ENCODE measurements around the gene ZC3H7B. TPM values are rescaled to one million over a fixed set of nuclear protein-coding genes. Genes with fewer than 3 reads are reported as not detected.

Gene ZC3H7B
- total and polyA plus RNA-seq, 4 donors, result 31.5 to 55.8 (median 34.3) TPM

- peaks cover 18 to 45% (median 27%) of the 10 kb centered on the region in 4 donors for H3K36me3 ChIP-seq (ENCODE audit: control insufficient read depth in 4 of 4, insufficient read depth in 4 of 4, low read length in 4 of 4)
- no peak for TF ChIP-seq CTCF (IDR thresholded peaks at IDR 0.05; ENCODE audit: control extremely low read depth, extremely low read depth)
- no peaks in the 10 kb centered on the region for H3K9me3 ChIP-seq (ENCODE audit: control insufficient read depth in 4 of 4, insufficient read depth in 3 of 4, low read length in 3 of 4)
- ATAC-seq (ENCODE audit: insufficient read depth, low FRiP score), result no peak
- H3K4me3 ChIP-seq, result no peak overlapping the region
- no peak for DNase-seq
- no peak overlapping the region for H3K27ac ChIP-seq (ENCODE audit: low read depth in 1 of 2, low read length in 1 of 2)
- no peak overlapping the region for H3K9ac ChIP-seq (ENCODE audit: insufficient read depth in 1 of 2, low read length in 2 of 2)
- H3K4me1 ChIP-seq (ENCODE audit: control insufficient read depth in 5 of 5, insufficient read depth in 5 of 5, low read length in 5 of 5), result no peaks in the 10 kb centered on the region
- 94 to 96% methylated on average over 4 of the region's 4 CpGs for WGBS, 2 donors
- no peaks in the 10 kb centered on the region for H3K27me3 ChIP-seq (ENCODE audit: control insufficient read depth in 3 of 3, insufficient read depth in 3 of 3, low read length in 2 of 3)
These were observed 26.5 kb upstream of the ZC3H7B start for GRCh38 chr22:41274856-41275255.

- no peak for TF ChIP-seq CTCF (IDR thresholded peaks at IDR 0.05; ENCODE audit: control extremely low read depth, extremely low read depth)
- 74 to 83% methylated on average over 3 of the region's 3 CpGs for WGBS, 2 donors
- H3K9me3 ChIP-seq (ENCODE audit: control insufficient read depth in 4 of 4, insufficient read depth in 3 of 4, low read length in 3 of 4), result no peaks in the 10 kb centered on the region
- ATAC-seq (ENCODE audit: insufficient read depth, low FRiP score), result no peak
- peaks cover 11 to 31% (median 26%) of the 10 kb centered on the region in 4 donors for H3K36me3 ChIP-seq (ENCODE audit: control insufficient read depth in 4 of 4, insufficient read depth in 4 of 4, low read length in 4 of 4)
- H3K9ac ChIP-seq (ENCODE audit: insufficient read depth in 1 of 2, low read length in 2 of 2), result no peak overlapping the region
- H3K4me3 ChIP-seq, result no peak overlapping the region
- no peak overlapping the region for H3K27ac ChIP-seq (ENCODE audit: low read depth in 1 of 2, low read length in 1 of 2)
- no peaks in the 10 kb centered on the region for H3K27me3 ChIP-seq (ENCODE audit: control insufficient read depth in 3 of 3, insufficient read depth in 3 of 3, low read length in 2 of 3)
- no peak for DNase-seq
- H3K4me1 ChIP-seq (ENCODE audit: control insufficient read depth in 5 of 5, insufficient read depth in 5 of 5, low read length in 5 of 5), result peaks cover 0 to 4% (median 3%) of the 10 kb centered on the region in 5 donors
These were observed 21.3 kb upstream of the ZC3H7B start for GRCh38 chr22:41280065-41280464.

GRCh38 chr22:41280854-41281253, 20.5 kb upstream of the ZC3H7B start:
- no peak for TF ChIP-seq CTCF (IDR thresholded peaks at IDR 0.05; ENCODE audit: control extremely low read depth, extremely low read depth)
- no peaks in the 10 kb centered on the region for H3K9me3 ChIP-seq (ENCODE audit: control insufficient read depth in 4 of 4, insufficient read depth in 3 of 4, low read length in 3 of 4)
- ATAC-seq (ENCODE audit: insufficient read depth, low FRiP score) (no peak), DNase-seq (no peak)
- H3K4me1 ChIP-seq (ENCODE audit: control insufficient read depth in 5 of 5, insufficient read depth in 5 of 5, low read length in 5 of 5), result peaks cover 0 to 9% (median 8%) of the 10 kb centered on the region in 5 donors
- H3K36me3 ChIP-seq (ENCODE audit: control insufficient read depth in 4 of 4, insufficient read depth in 4 of 4, low read length in 4 of 4), result peaks cover 9 to 30% (median 24%) of the 10 kb centered on the region in 4 donors
- 90 to 96% methylated on average over 2 of the region's 2 CpGs for WGBS, 2 donors
- H3K4me3 ChIP-seq, result no peak overlapping the region
- no peaks in the 10 kb centered on the region for H3K27me3 ChIP-seq (ENCODE audit: control insufficient read depth in 3 of 3, insufficient read depth in 3 of 3, low read length in 2 of 3)
- H3K9ac ChIP-seq (ENCODE audit: insufficient read depth in 1 of 2, low read length in 2 of 2), result no peak overlapping the region
- no peak overlapping the region for H3K27ac ChIP-seq (ENCODE audit: low read depth in 1 of 2, low read length in 1 of 2)

- H3K9ac ChIP-seq (ENCODE audit: insufficient read depth in 1 of 2, low read length in 2 of 2), result no peak overlapping the region
- H3K27me3 ChIP-seq (ENCODE audit: control insufficient read depth in 3 of 3, insufficient read depth in 3 of 3, low read length in 2 of 3), result no peaks in the 10 kb centered on the region
- no peaks in the 10 kb centered on the region for H3K9me3 ChIP-seq (ENCODE audit: control insufficient read depth in 4 of 4, insufficient read depth in 3 of 4, low read length in 3 of 4)
- no peak overlapping the region for H3K4me3 ChIP-seq
- H3K27ac ChIP-seq (ENCODE audit: low read depth in 1 of 2, low read length in 1 of 2), result peak overlapping the region in 1 of 2 donors; percentile 2
- ATAC-seq (ENCODE audit: insufficient read depth, low FRiP score) (no peak), DNase-seq (no peak)
- peaks cover 0 to 16% (median 8%) of the 10 kb centered on the region in 5 donors for H3K4me1 ChIP-seq (ENCODE audit: control insufficient read depth in 5 of 5, insufficient read depth in 5 of 5, low read length in 5 of 5)
- TF ChIP-seq CTCF (IDR thresholded peaks at IDR 0.05; ENCODE audit: control extremely low read depth, extremely low read depth), result no peak
- H3K36me3 ChIP-seq (ENCODE audit: control insufficient read depth in 4 of 4, insufficient read depth in 4 of 4, low read length in 4 of 4), result peaks cover 5 to 20% (median 15%) of the 10 kb centered on the region in 4 donors
- 93 to 95% methylated on average over 10 of the region's 10 CpGs for WGBS, 2 donors
These were observed 16.9 kb upstream of the ZC3H7B start for GRCh38 chr22:41284465-41284864.

All from lung (tissue), 12 donors.